Mesenchymal stem cell (in vitro differentiated cells and primary cell): ENCODE measurements around the gene AGPAT4.

Experiments used
- DNase-seq: peaks from one replicate; pipeline ENCODE4 v3.0.0-alpha.2; 2013
- H2AFZ ChIP-seq: one replicate; pipeline ENCODE4 v1.6.1; 2013; ENCODE audit warnings: low read depth, mild to moderate bottlenecking, control low read depth, inconsistent platforms, low read length, moderate library complexity
- H2AK5ac ChIP-seq: 2 replicates; pipeline ENCODE4 v1.6.1; 2013; ENCODE audit warnings: low read length, moderate library complexity, mild to moderate bottlenecking, inconsistent platforms; ENCODE audit not compliant: severe bottlenecking
- H2BK120ac ChIP-seq: one replicate; pipeline ENCODE4 v1.6.1; 2013; ENCODE audit warnings: low read depth, mild to moderate bottlenecking, inconsistent platforms, low read length, moderate library complexity
- H2BK12ac ChIP-seq, 2 experiments: one replicate each; pipeline ENCODE4 v1.6.1; 2013; ENCODE audit warnings: inconsistent platforms in 2 of 2, low read length in 2 of 2, mild to moderate bottlenecking in 2 of 2, moderate library complexity in 2 of 2, control low read depth in 1 of 2
- H2BK15ac ChIP-seq: one replicate; pipeline ENCODE4 v1.6.1; 2013; ENCODE audit warnings: mild to moderate bottlenecking, low read depth, inconsistent platforms; ENCODE audit not compliant: poor library complexity, severe bottlenecking
- H2BK5ac ChIP-seq: 2 replicates; pipeline ENCODE4 v1.6.1; 2013; ENCODE audit warnings: low read depth, mild to moderate bottlenecking, low read length, control low read depth, inconsistent platforms; ENCODE audit not compliant: poor library complexity, severe bottlenecking
- H3K14ac ChIP-seq, 2 experiments: one replicate each; pipeline ENCODE4 v1.6.1; 2013; ENCODE audit warnings: inconsistent platforms in 2 of 2, low read length in 2 of 2, control low read depth in 1 of 2, mild to moderate bottlenecking in 1 of 2, moderate library complexity in 1 of 2
- H3K18ac ChIP-seq, 2 experiments: one replicate each; pipeline ENCODE4 v1.6.1; 2013; ENCODE audit warnings: inconsistent platforms in 2 of 2, low read length in 2 of 2, control low read depth in 1 of 2, low read depth in 1 of 2, mild to moderate bottlenecking in 1 of 2
- H3K23ac ChIP-seq, 2 experiments: one replicate each; pipeline ENCODE4 v1.6.1; 2013; ENCODE audit warnings: inconsistent platforms in 2 of 2, low read length in 2 of 2, mild to moderate bottlenecking in 2 of 2, moderate library complexity in 2 of 2, control low read depth in 1 of 2
- H3K27ac ChIP-seq: 2 replicates; pipeline ENCODE4 v1.5.1; 2013; ENCODE audit warnings: mild to moderate bottlenecking, moderate library complexity, low read length, control low read depth, inconsistent platforms; ENCODE audit not compliant: poor library complexity, severe bottlenecking
- H3K27me3 ChIP-seq, 2 experiments: 2 replicates each; pipeline versions ENCODE4 v1.6.1 to v1.7.0; 2013; ENCODE audit warnings: low read length in 2 of 2, mild to moderate bottlenecking in 2 of 2, moderate library complexity in 2 of 2, control low read depth in 1 of 2, inconsistent platforms in 1 of 2; ENCODE audit not compliant: control insufficient read depth in 1 of 2, insufficient read depth in 1 of 2
- H3K36me3 ChIP-seq, 2 experiments: 2 replicates each; pipeline versions ENCODE4 v1.6.1 to v1.7.0; 2013; ENCODE audit warnings: low read length in 2 of 2, control low read depth in 1 of 2, inconsistent platforms in 1 of 2, low read depth in 1 of 2, mild to moderate bottlenecking in 1 of 2; ENCODE audit not compliant: insufficient read depth in 2 of 2, control insufficient read depth in 1 of 2
- H3K4ac ChIP-seq, 2 experiments: one replicate each; pipeline ENCODE4 v1.6.1; 2013; ENCODE audit warnings: inconsistent platforms in 2 of 2, low read length in 2 of 2, mild to moderate bottlenecking in 2 of 2, moderate library complexity in 2 of 2, control low read depth in 1 of 2, low read depth in 1 of 2
- H3K4me1 ChIP-seq: 2 replicates; pipeline ENCODE4 v1.6.1; 2013; ENCODE audit warnings: low read depth, low read length, control low read depth; ENCODE audit not compliant: control insufficient read depth, insufficient read depth
- H3K4me2 ChIP-seq: 2 replicates; pipeline ENCODE4 v1.6.1; 2013; ENCODE audit warnings: low read length, mild to moderate bottlenecking, inconsistent platforms; ENCODE audit not compliant: poor library complexity, severe bottlenecking
- H3K4me3 ChIP-seq, 2 experiments: 2 replicates each; pipeline versions ENCODE4 v1.5.1 to v1.7.0; 2013; ENCODE audit warnings: low read length in 2 of 2, mild to moderate bottlenecking in 2 of 2, control low read depth in 1 of 2, low read depth in 1 of 2; ENCODE audit not compliant: insufficient read depth in 1 of 2
- H3K79me1 ChIP-seq: replicated peaks from 2 replicates; pipeline ENCODE4 v1.6.1; 2013; ENCODE audit warnings: mild to moderate bottlenecking, control low read depth, low read length, inconsistent platforms; ENCODE audit not compliant: poor library complexity, severe bottlenecking
- H3K9ac ChIP-seq: 2 replicates; pipeline ENCODE4 v1.7.0; 2013; ENCODE audit warnings: mild to moderate bottlenecking, low read length, moderate library complexity
- H3K9me3 ChIP-seq: 2 replicates; pipeline ENCODE4 v1.7.0; 2013; ENCODE audit warnings: mild to moderate bottlenecking, low read length; ENCODE audit not compliant: control insufficient read depth
- H4K8ac ChIP-seq: one replicate; pipeline ENCODE4 v1.6.1; 2013; ENCODE audit warnings: inconsistent platforms, mild to moderate bottlenecking, low read length, moderate library complexity
- H4K91ac ChIP-seq: one replicate; pipeline ENCODE4 v1.6.1; 2013; ENCODE audit warnings: mild to moderate bottlenecking, low read length, inconsistent platforms
- WGBS: methylation state at CpG from one replicate; pipeline ENCODE4 v1.1.7; 2013; ENCODE audit warnings: mixed read lengths; 5-methylcytosine and 5-hydroxymethylcytosine counted together

AGPAT4 gene

GRCh38 chr6:161261816-161262215 is 12.0 kb downstream of the AGPAT4 start:
- no peaks in the 10 kb centered on the region for H3K9me3 ChIP-seq

GRCh38 chr6:161261325-161261724 is 12.5 kb downstream of the AGPAT4 start:
- peaks cover 28 to 30% of the 10 kb centered on the region in 2 experiments for H3K36me3 ChIP-seq
- H2AFZ ChIP-seq: no peak overlapping the region
- H4K8ac ChIP-seq: no peak overlapping the region
- H3K4me1 ChIP-seq: peaks cover 19% of the 10 kb centered on the region
- no peak overlapping the region for H2BK12ac ChIP-seq
- no peak overlapping the region for H4K91ac ChIP-seq
- no peak overlapping the region for H3K27ac ChIP-seq
- no peak overlapping the region for H3K4me3 ChIP-seq
- H2AK5ac ChIP-seq: no peak overlapping the region
- DNase-seq: no peak
- no peak overlapping the region for H2BK15ac ChIP-seq
- no peak overlapping the region for H3K14ac ChIP-seq
- peaks cover 35% of the 10 kb centered on the region for H3K79me1 ChIP-seq
- H3K4me2 ChIP-seq: no peak overlapping the region
- H3K4ac ChIP-seq: no peak overlapping the region
- H3K9me3 ChIP-seq: no peaks in the 10 kb centered on the region
- H3K23ac ChIP-seq: no peak overlapping the region
- H3K27me3 ChIP-seq: no peaks in the 10 kb centered on the region
- WGBS: 77% methylated on average over 5 of the region's 8 CpGs
- H2BK5ac ChIP-seq: no peak overlapping the region
- no peak overlapping the region for H2BK120ac ChIP-seq
- no peak overlapping the region for H3K9ac ChIP-seq
- H3K18ac ChIP-seq: no peak overlapping the region

More at GRCh38 chr6:161261816-161262215, 12.0 kb downstream of the AGPAT4 start:
- Histone ChIP-seq H3K4me3 (no peak overlapping the region), H2BK15ac (no peak overlapping the region), H3K9ac (no peak overlapping the region), H3K4me1 (peaks cover 20% of the 10 kb centered on the region), H3K23ac (no peak overlapping the region), H2AFZ (no peak overlapping the region), H3K4me2 (no peak overlapping the region), H3K36me3 (peaks cover 25 to 33% of the 10 kb centered on the region in 2 experiments), H4K91ac (no peak overlapping the region), H2BK120ac (no peak overlapping the region), H4K8ac (no peak overlapping the region), H3K27me3 (no peaks in the 10 kb centered on the region), H2BK5ac (no peak overlapping the region), H3K27ac (no peak overlapping the region), H3K18ac (no peak overlapping the region), H3K79me1 (peaks cover 36% of the 10 kb centered on the region), H3K4ac (no peak overlapping the region), H2BK12ac (no peak overlapping the region), H3K14ac (no peak overlapping the region), H2AK5ac (no peak overlapping the region)
- WGBS: 100% methylated on average over 3 of the region's 3 CpGs
- DNase-seq: no peak

- Histone ChIP-seq H3K4ac (no peak overlapping the region), H3K23ac (no peak overlapping the region), H2BK12ac (no peak overlapping the region), H3K18ac (no peak overlapping the region), H3K4me2 (no peak overlapping the region), H2BK120ac (no peak overlapping the region), H3K27me3 (no peaks in the 10 kb centered on the region), H2AFZ (no peak overlapping the region), H2BK15ac (no peak overlapping the region), H2AK5ac (no peak overlapping the region), H3K9ac (no peak overlapping the region), H3K14ac (no peak overlapping the region), H4K8ac (no peak overlapping the region), H3K9me3 (no peaks in the 10 kb centered on the region), H3K4me1 (peaks cover 12% of the 10 kb centered on the region), H2BK5ac (no peak overlapping the region), H3K4me3 (no peak overlapping the region), H3K79me1 (peaks cover 40% of the 10 kb centered on the region), H3K36me3 (peaks cover 27 to 28% of the 10 kb centered on the region in 2 experiments), H3K27ac (no peak overlapping the region), H4K91ac (no peak overlapping the region)
- DNase-seq: no peak
- 97% methylated on average over 8 of the region's 8 CpGs for WGBS
Observed at GRCh38 chr6:161259302-161259701, 14.6 kb downstream of the AGPAT4 start.

- Histone ChIP-seq H3K4ac (no peak overlapping the region), H3K4me3 (peak overlapping the region in 1 of 2 experiments; percentile 43), H2BK120ac (no peak overlapping the region), H2BK15ac (no peak overlapping the region), H3K27ac (no peak overlapping the region), H3K27me3 (no peaks in the 10 kb centered on the region), H3K18ac (no peak overlapping the region), H3K79me1 (peaks cover 35% of the 10 kb centered on the region), H4K8ac (no peak overlapping the region), H2AK5ac (no peak overlapping the region), H3K4me1 (peaks cover 12% of the 10 kb centered on the region), H3K23ac (no peak overlapping the region), H3K36me3 (peaks cover 22 to 25% of the 10 kb centered on the region in 2 experiments), H3K9me3 (no peaks in the 10 kb centered on the region), H3K9ac (peak overlapping the region; percentile 81), H3K4me2 (no peak overlapping the region), H2AFZ (no peak overlapping the region), H2BK5ac (no peak overlapping the region), H4K91ac (no peak overlapping the region), H2BK12ac (no peak overlapping the region), H3K14ac (no peak overlapping the region)
- DNase-seq: peak; percentile 98
- 5% methylated on average over 8 of the region's 8 CpGs for WGBS
Observed at GRCh38 chr6:161257793-161258457, 15.9 kb downstream of the AGPAT4 start.
